ENCODE data around the gene NEMP1. TPM values are rescaled to one million over a fixed set of nuclear protein-coding genes. Genes with fewer than 3 reads are reported as not detected.

The NEMP1 gene
- total and polyA plus RNA-seq, 10 donors, result 4.5 to 17.1 (median 13.6) TPM

DNA sequence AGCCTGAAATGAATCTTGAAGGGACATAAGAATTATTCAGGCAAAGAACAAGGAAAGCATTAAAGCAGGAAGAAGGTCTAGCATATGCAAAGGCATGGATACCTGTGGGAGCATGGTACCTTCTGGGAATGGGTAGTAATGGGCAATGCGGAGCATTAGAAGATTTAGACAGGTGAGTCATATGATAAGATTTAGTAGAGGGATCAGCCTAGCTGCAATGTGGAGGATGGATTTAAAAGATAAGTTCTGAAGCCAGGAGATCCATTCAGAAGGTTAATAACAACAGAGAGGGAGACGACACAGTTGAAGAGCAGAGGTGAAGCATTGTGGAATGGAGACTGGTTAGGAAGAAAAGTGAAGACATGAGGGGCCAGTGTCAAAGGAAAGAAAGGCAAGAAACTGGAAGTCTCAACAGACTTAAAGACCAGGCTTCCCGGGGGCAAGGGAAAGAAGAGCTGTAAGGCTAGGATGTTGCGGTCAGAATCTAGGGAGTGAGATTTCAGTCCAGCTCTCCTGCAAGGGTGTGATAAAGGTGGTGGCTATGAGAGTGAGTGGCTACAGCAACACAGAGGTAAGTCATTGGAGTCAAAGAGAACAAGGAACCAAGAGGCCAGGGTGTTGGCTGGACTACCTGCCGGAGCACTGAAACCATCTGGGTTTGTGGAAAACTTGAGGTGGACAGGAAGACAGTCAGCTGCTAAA lies 38.1 kb upstream of the NEMP1 start:
- H3K4me1 ChIP-seq, result peaks cover 3 to 26% (median 12%) of the 10 kb centered on the region in 6 donors
- H3K27ac ChIP-seq, result no peak overlapping the region
- H3K27me3 ChIP-seq (replicated peaks in 1 of 7), result no peaks in the 10 kb centered on the region
- H3K9me3 ChIP-seq, result no peaks in the 10 kb centered on the region
- WGBS, 5 donors, result 74 to 96% (median 92%) methylated on average over 5 of the region's 5 CpGs
- intact Hi-C loops (cut with DNase I; ENCODE audit: low total_unique reads), result loop anchor here (5.0 kb wide), 1 partner anchor 109 kb away; the partner anchor contains the start of gene ZBTB39
- H3K4me3 ChIP-seq, result no peak overlapping the region
- no peaks in the 10 kb centered on the region for H3K36me3 ChIP-seq
- DNase-seq, result no peak
- TF ChIP-seq POLR2A (IDR thresholded peaks at IDR 0.05) (no peak), POLR2AphosphoS5 (IDR thresholded peaks at IDR 0.05) (no peak)
- TF ChIP-seq, protein P1, sequence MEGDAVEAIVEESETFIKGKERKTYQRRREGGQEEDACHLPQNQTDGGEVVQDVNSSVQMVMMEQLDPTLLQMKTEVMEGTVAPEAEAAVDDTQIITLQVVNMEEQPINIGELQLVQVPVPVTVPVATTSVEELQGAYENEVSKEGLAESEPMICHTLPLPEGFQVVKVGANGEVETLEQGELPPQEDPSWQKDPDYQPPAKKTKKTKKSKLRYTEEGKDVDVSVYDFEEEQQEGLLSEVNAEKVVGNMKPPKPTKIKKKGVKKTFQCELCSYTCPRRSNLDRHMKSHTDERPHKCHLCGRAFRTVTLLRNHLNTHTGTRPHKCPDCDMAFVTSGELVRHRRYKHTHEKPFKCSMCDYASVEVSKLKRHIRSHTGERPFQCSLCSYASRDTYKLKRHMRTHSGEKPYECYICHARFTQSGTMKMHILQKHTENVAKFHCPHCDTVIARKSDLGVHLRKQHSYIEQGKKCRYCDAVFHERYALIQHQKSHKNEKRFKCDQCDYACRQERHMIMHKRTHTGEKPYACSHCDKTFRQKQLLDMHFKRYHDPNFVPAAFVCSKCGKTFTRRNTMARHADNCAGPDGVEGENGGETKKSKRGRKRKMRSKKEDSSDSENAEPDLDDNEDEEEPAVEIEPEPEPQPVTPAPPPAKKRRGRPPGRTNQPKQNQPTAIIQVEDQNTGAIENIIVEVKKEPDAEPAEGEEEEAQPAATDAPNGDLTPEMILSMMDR (IDR thresholded peaks at IDR 0.05 in 8 of 11, conservative IDR thresholded peaks at IDR 0.05 in 3 of 11), result no peak

DNA sequence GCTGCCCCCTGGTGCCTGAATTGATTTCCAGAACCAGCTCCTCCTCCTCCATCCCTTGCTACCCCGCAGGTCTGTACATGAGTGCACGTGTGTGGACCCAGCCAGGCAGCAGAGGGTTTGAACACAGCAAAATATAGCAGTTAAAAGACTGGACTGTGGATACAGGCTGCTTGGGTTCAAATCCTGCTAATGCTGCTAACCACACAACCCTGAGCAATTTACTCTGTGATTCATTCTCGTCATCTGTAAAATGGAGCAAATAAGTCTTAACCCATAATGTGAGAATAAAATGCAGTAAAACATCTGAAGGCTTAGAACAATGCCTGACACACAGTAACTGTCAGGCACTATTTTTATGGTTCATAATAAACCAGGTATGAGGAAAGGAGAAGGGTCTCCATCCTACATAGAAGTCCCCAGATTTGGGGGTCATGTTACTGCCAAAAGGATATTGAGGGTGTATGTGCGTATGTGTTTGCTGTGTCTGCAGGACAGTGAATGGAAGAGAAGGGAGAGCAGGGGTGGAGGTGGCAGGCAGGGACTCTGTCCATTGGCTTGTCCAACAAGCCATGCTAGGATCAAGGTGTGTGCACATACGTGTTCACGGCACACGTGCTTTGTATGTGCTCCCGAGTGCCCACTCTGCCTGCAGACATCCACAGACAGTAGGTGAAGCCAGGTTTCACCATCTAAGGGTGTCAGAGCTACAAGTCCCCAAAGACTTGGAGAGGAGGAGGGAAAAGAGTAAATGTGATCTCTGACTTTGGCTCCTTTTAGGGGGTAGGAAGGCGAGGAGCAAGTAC lies 34.1 kb upstream of the NEMP1 start:
- H3K9me3 ChIP-seq, result no peaks in the 10 kb centered on the region
- TF ChIP-seq, protein P1 (IDR thresholded peaks at IDR 0.05 in 8 of 11, conservative IDR thresholded peaks at IDR 0.05 in 3 of 11), result peak in 9 of 11 experiments; percentile 88 to 95 (median 91)
- no peak for TF ChIP-seq POLR2AphosphoS5 (IDR thresholded peaks at IDR 0.05)
- H3K27me3 ChIP-seq (replicated peaks in 1 of 7), result no peaks in the 10 kb centered on the region
- H3K36me3 ChIP-seq, result peaks cover 0 to 19% (median 10%) of the 10 kb centered on the region in 6 donors
- peak overlapping the region in 6 of 8 donors; percentile 4 to 91 (median 82) for H3K4me3 ChIP-seq
- H3K4me1 ChIP-seq, result peaks cover 16 to 44% (median 30%) of the 10 kb centered on the region in 6 donors
- intact Hi-C loops (cut with DNase I; ENCODE audit: low total_unique reads), result loop anchor here (2.0 kb wide), 1 partner anchor 42 kb away; no protein-coding TSS in a partner anchor
- 61 to 75% (median 68%) methylated on average over 8 to 9 of the region's 9 CpGs for WGBS, 5 donors
- DNase-seq, result no peak
- peak overlapping the region; percentile 39 to 99 (median 98) for H3K27ac ChIP-seq

- intact Hi-C loops (cut with DNase I; ENCODE audit: low total_unique reads), result no loop called here
- Histone ChIP-seq H3K27ac (peak within 1 kb of the TSS; percentile 94 to 99 (median 98)), H3K9me3 (no peaks in the 10 kb centered on the region), H3K4me3 (peak within 1 kb of the TSS; percentile 61 to 91 (median 83)), H3K36me3 (peaks cover 0 to 34% (median 25%) of the 10 kb centered on the region in 6 donors), H3K4me1 (peaks cover 16 to 59% (median 33%) of the 10 kb centered on the region in 6 donors), H3K27me3 (replicated peaks in 1 of 7) (no peaks in the 10 kb centered on the region)
- TF ChIP-seq POLR2A (IDR thresholded peaks at IDR 0.05) (peak in 1 of 3 donors; percentile 67), POLR2AphosphoS5 (IDR thresholded peaks at IDR 0.05) (peak in 2 of 3 donors; percentile 71 to 92)
- TF ChIP-seq, protein P1 (IDR thresholded peaks at IDR 0.05 in 8 of 11, conservative IDR thresholded peaks at IDR 0.05 in 3 of 11), result peak in 3 of 11 experiments; percentile 12 to 34 (median 14)
- peak; percentile 96 for DNase-seq
- 0 to 3% (median 1%) methylated on average over 7 to 13 of the region's 13 CpGs for WGBS, 5 donors
Measured at GRCh38 chr12:57111031-57111734, 32.6 kb upstream of the NEMP1 start, which contains the start of gene STAT6. TSS of gene STAT6 (minus strand) at chr12:57111362. CDS start at chr12:57108278, 3,084 bp downstream.
